NB4 (cell line): ENCODE measurements around the gene NCF1.
"Not testable (repeated sequence)": the region's sequence is repeated elsewhere in the genome, so short reads cannot be mapped to it uniquely, and the experiment has no call there.

Experiments used
- POLR2A ChIP-seq: IDR thresholded peaks from 2 replicates; pipeline ENCODE4 v1.6.1; 2011; ENCODE audit warnings: mild to moderate bottlenecking; ENCODE audit not compliant: insufficient read length; ENCODE audit errors: extremely low read depth
- TF ChIP-seq, protein P1 (sequence below): IDR thresholded peaks from one replicate; pipeline ENCODE4 v1.5.1; 2012; ENCODE audit warnings: low read depth, low read length
- TF ChIP-seq, protein P2 (sequence below): IDR thresholded peaks from 2 replicates; pipeline ENCODE4 v1.6.1; 2011; ENCODE audit warnings: low read depth, low read length

DNA sequence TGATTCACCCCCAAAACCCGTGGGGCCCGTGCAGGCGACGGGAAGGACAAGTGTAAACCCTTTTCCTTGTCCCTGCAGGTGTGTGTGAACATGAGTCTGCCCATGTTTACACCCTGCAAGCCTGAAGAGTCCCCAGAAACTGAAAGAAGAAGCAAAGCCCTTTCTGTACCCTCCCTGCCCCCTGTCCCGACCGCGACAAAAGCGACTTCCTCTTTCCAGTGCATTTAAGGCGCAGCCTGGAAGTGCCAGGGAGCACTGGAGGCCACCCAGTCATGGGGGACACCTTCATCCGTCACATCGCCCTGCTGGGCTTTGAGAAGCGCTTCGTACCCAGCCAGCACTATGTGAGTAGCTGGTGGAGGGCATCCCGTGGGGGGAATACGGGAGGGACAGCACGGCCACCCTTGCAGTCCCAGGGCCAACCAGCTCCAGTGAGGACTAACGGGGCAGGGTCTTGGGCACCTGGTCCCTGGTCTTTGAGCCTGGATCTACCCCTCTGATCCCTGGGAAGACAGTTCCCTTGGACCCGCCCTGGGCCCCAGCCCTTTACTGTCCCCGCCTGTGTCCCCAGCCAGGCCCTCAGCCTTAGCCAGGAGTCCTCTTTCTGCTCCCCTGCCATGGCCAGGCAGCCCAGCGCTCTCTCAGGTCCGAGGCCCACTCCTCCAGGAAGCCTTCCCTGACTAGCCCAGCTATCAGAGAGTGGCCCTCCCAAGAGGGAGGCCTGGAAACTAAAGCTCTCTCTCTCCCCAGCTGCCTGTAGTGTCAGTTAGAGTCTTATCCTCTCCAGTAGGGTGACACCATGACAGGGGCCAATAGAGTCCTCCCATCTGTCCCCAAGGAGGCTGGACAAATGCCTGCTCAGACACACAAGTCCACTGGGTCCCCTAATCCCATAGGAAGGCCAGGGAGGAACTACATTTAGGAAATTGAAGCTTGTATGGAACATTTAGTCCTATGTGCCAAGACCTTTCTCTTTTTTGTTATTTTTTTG, at the start of gene NCF1:
- TF ChIP-seq, protein P1, sequence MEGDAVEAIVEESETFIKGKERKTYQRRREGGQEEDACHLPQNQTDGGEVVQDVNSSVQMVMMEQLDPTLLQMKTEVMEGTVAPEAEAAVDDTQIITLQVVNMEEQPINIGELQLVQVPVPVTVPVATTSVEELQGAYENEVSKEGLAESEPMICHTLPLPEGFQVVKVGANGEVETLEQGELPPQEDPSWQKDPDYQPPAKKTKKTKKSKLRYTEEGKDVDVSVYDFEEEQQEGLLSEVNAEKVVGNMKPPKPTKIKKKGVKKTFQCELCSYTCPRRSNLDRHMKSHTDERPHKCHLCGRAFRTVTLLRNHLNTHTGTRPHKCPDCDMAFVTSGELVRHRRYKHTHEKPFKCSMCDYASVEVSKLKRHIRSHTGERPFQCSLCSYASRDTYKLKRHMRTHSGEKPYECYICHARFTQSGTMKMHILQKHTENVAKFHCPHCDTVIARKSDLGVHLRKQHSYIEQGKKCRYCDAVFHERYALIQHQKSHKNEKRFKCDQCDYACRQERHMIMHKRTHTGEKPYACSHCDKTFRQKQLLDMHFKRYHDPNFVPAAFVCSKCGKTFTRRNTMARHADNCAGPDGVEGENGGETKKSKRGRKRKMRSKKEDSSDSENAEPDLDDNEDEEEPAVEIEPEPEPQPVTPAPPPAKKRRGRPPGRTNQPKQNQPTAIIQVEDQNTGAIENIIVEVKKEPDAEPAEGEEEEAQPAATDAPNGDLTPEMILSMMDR, result not testable (repeated sequence)
- TF ChIP-seq POLR2A, result not testable (repeated sequence)
- TF ChIP-seq, protein P2, sequence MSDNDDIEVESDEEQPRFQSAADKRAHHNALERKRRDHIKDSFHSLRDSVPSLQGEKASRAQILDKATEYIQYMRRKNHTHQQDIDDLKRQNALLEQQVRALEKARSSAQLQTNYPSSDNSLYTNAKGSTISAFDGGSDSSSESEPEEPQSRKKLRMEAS, result not testable (repeated sequence)
